HG03196 (cell line): ENCODE data around the gene EIF3CL.
"Not testable (repeated sequence)": the region's sequence is repeated elsewhere in the genome, so short reads cannot be mapped to it uniquely, and the experiment has no call there.

Experiments used
- ATAC-seq: cut with Tn5 transposase; IDR thresholded peaks from one replicate; pipeline ENCODE4 v1.9.1; 2021; ENCODE audit not compliant: unreplicated experiment

The EIF3CL gene, protein sequence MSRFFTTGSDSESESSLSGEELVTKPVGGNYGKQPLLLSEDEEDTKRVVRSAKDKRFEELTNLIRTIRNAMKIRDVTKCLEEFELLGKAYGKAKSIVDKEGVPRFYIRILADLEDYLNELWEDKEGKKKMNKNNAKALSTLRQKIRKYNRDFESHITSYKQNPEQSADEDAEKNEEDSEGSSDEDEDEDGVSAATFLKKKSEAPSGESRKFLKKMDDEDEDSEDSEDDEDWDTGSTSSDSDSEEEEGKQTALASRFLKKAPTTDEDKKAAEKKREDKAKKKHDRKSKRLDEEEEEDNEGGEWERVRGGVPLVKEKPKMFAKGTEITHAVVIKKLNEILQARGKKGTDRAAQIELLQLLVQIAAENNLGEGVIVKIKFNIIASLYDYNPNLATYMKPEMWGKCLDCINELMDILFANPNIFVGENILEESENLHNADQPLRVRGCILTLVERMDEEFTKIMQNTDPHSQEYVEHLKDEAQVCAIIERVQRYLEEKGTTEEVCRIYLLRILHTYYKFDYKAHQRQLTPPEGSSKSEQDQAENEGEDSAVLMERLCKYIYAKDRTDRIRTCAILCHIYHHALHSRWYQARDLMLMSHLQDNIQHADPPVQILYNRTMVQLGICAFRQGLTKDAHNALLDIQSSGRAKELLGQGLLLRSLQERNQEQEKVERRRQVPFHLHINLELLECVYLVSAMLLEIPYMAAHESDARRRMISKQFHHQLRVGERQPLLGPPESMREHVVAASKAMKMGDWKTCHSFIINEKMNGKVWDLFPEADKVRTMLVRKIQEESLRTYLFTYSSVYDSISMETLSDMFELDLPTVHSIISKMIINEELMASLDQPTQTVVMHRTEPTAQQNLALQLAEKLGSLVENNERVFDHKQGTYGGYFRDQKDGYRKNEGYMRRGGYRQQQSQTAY

DNA sequence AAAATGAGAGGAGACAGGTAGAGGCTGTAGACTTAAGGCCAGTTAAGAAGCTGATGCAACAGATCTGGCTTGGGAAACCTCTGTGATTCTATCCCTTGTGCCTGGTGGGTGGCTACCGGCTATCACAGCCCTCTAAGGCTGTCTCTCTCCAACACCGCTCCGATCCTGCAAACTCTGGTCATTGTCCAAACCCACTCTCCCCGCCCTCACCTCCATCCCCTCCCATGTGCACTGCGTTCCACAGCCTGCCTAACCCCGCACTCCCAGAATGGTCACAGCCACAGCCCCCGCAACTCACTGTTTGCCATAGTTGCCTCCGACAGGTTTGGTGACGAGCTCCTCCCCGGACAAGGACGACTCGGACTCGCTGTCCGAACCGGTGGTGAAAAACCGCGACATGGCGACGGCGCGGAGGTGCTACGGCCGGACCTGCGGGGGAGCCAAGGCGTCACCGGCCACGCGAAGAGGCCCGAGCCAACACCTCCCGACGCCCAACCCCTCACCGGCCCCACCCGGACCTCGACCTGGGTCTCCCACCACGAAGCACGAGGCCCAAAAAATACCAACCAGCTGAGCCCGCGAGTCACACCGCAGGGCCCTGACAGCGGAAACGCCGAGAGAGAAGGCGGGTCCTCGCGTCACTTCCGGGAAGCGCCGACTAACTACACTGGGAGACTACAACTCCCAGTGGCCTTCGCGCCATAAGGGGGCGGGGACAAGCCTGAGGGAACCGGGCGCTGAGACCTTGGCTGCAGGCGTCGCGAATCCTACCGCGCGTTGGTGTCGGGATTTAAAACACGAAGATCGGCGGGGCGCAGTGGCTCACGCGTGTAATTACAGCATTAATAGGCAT, at the start of gene EIF3CL:
Gene EIF3CL, minus strand, starts transcription at position 622 of the 853 bp plus-strand sequence. Its CDS starts 223 bp downstream, at position 399.
- peak; percentile 96 for ATAC-seq

DNA sequence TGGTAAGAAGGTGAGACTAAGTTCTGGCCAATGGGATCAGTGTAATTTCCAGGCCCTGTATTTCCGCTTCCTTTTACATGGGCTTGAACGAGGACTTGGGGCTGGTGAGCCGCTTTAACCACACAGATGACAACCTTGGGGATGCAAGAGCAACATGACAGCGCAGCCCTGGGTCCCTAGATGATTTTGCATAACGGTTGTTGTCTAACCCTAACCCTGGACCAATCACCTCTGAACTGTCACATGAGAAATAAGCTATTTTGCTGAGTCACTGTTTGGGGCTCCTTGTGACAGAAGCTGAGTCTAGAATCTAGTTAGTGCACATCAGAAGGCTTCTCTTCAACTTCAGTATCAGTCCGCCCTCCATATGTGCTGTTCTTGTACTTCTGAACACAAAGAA, 43.4 kb upstream of the EIF3CL start:
- ATAC-seq, result not testable (repeated sequence)

DNA sequence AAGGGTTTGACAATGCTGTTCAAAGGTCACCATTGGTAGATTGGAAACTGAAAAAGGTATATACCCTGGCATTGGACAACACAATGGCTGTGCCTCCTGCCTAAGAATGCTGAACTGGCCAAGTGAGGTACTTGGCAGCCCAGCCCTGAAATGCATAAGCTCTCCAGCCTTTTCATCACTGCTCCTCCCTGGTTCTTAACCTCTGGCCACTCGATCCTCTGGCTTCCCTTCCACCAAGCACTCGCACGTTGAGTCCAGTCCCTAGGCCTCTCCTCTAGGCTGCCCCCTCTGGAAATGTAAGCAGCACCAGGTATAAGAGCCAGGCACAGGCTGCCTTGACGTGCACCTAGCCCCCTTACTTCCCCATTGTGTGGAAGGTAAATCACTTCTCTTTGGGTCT, 42.7 kb upstream of the EIF3CL start:
- ATAC-seq, result not testable (repeated sequence)

DNA sequence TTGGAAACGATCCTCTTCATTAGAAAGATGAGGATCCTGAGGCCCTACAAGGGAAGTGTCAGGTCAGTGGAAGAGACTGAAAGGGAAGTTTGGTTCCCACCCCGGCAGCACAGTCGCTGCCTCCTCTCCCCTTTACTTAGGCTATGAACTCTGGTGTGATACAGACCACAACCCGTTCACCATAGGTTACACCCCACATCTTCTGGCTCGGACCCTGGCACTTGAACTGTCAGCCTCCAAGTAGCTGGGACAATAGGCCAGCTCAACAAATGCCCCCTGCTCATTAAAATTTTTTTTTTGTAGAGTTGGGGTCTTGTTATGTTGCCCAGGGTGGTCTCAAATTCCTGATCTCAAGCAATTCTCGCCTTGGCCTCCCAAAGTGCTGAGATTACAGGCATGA, 40.3 kb upstream of the EIF3CL start:
- not testable (repeated sequence) for ATAC-seq

DNA sequence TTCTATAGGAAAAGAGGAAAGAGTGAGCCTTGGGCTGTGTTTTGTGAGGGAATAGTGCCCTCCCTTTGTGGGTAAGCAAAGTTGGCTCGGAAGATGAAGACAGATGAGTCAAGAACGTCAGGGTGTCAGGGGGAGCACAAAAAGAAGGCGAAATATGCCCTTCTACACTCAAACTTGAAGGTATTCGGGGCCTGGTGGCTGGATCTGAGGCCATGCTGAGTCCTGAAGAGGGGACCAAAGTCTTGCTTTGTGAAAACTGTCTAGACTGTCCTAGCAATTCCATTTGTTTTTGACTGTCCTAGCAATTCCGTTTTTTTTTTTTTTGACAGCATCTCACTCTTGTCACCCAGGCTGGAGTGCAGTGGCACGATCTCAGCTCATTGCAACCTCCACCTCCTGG, 35.3 kb upstream of the EIF3CL start:
- not testable (repeated sequence) for ATAC-seq

DNA sequence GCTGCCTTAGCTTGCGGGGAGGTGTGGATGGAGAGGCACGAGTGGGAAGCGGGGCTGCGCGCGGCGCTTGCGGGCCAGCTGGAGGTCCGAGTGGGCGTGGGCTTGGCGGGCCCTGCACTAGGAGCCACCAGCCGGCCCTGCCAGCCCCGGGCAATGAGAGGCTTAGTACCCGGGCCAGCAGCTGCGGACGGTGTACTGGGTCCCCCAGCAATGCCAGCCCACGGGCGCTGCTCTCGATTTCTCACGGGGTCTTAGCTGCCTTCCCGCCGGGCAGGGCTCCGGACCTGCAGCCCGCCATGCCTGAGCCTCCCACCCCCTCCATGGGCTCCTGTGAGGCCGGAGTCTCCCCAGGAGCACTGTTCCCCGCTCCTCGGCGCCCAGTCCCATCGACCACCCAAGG, 31.7 kb upstream of the EIF3CL start:
- ATAC-seq, result not testable (repeated sequence)

DNA sequence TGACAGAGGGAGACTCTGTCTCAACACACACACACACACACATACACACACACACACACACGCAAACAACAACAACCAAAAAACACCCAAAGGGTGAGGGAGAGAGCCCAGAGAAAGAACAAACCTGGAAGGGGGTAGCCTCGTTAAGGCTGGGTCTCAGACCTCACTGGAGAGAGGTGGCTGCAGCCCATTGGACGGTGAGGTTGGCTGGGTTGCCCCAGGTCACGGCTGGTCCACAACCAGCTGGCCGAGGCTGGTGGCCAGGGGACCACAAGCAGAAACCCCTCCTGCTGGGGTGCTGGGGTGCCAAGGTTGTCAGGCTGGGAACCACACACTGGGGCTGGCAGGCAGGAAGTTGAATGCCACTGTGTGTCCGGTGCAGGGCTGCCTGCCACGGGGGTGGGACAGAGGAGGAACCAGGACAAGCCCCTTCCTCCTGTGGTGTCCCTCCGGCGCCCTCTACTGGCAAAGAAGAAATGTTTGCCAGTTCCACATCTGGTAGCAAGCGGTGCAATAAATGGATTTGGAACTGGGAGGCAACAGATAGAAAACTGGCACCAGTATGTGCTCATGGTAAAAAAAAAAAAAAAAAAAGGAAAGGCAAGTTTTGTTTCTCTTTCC, 22.5 kb upstream of the EIF3CL start:
- peak; percentile 78 for ATAC-seq

DNA sequence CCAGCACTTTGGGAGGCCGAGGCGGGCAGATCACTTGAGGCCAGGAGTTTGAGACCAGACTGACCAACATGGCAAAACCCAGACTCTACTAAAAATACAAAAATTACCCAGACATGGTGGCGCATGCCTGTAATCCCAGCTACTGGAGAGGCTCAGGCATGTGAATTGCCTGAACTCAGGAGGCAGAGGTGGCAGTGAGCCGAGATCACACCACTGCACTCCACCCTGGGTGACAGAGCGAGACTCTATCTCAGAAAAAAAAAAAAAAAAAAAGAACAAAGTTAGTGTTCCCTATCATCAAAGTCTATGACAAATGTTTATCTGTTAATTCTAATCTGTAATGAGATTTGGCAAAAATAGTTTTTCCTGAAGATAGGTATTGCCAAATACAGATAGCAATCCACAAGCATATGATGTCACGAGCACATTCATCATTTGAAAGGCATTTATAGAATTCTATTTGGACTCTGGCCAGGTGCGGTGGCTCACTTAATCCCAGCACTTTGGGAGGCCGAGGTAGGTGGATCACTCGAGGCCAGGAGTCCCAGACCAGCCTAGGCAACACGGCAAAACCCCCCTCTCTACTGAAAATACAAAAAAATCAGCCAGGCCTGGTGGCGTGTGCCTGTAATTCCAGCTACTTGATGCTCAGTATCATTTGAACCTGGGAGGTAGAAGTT, 17.6 kb upstream of the EIF3CL start:
- not testable (repeated sequence) for ATAC-seq

DNA sequence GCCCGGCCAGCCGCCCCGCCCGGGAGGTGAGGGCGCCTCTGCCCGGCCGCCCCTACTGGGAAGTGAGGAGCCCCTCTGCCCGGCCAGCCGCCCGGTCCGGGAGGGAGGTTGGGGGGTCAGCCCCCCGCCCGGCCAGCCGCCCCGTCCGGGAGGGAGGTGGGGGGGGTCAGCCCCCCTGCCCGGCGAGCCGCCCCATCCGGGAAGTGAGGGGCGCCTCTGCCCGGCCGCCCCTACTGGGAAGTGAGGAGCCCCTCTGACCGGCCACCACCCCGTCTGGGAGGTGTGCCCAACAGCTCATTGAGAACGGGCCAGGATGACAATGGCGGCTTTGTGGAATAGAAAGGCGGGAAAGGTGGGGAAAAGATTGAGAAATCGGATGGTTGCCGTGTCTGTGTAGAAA, 13.4 kb upstream of the EIF3CL start:
- ATAC-seq, result not testable (repeated sequence)

DNA sequence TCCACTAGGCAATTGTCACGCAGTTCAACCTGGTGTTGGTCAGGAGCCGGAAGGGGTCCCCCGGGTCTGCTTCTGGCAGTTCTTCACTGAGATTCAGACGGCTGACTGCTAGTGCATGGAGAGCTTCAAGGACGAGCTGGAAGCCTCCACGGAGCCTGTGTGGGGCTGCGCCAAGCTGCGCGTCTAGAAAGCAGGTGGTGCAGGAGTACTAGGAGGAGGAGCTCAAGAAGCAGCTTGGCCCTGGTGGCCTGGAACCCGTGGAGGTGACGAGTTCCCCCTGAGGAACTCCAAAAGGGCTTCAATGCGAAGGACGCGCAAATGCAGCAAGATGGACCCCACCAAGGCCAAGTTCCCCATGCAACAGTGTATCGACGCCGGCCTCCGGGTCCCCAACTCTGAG, 10.9 kb upstream of the EIF3CL start:
- ATAC-seq, result not testable (repeated sequence)

DNA sequence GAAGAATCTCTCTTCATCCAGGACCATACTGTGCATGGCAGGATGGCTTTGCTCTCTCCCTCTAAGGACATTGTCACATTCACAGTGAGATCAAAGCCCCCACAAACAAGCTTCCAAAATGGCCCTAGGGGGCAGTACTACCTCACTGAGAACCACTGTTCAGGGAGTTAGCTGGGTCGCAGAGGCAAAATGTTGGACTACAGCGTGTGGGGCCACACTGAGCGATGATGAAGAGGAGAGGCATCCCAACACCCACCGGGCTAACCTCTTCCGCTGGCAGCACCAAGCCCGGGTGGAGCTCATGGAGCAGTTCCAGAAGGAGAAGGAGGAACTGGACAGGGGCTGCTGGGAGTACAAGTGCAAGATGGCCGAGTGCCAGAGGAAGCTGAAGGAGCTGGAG, 9.9 kb upstream of the EIF3CL start:
- not testable (repeated sequence) for ATAC-seq

DNA sequence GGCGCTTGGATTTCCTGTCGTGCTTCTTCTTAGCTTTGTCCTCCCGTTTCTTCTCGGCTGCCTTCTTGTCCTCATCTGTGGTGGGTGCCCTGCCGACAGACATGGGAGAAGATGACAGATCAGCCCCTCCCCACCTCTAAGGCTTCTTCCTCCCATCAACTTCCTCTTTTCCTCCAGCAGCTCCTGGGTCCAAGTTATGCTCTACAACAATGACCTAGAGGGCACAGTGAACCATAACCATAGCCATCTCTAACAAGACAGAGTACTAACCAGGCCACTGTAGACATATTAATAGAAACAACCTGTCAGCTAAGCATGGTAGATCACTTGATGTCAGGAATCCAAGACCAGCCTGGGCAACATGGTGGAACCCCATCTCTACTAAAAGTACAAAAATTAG, 11.6 kb downstream of the EIF3CL start:
- not testable (repeated sequence) for ATAC-seq

DNA sequence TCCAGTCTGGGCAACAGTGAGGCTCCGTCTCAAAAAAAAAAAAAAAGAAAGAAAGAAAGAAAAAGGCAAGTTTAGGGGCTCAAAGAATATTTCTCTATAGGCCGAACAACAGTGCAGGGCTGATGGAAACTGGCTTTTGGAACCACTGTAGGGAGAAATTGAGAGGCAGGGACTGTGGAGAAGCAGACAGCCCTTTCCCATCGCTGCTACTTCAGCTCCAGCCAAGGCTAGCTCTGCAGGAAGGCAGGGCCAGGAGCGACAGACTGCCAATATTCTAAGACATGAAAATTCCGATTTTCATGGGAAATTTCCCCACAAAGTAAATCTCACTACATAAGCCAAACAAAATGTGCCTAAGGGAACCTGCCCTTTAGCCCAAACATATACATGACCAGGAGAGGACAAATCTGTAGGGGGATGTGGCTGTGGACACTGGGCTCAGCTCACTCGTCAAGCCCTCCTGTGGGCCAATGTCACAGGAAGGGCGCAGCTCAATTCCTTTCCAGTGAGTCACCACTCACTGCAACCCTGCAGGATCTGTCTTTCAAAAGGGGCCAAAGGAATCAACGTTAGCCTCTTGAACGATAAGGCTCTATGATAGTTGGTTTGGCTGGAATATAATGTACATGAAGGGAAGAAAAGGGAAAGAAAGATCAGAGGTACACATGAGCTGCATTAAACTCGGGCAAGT, 21.3 kb downstream of the EIF3CL start:
- not testable (repeated sequence) for ATAC-seq

DNA sequence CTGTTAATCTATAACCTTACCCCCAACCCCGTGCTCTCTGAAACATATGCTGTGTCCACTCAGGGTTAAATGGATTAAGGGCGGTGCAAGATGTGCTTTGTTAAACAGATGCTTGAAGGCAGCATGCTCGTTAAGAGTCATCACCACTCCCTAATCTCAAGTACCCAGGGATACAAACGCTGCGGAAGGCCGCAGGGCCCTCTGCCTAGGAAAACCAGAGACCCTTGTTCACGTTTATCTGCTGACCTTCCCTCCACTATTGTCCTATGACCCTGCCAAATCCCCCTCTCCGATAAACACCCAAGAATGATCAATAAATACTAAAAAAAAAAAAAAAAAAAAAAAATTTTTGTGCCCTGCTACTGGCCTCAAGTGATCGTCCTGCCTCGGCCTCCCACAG, 25.8 kb downstream of the EIF3CL start:
- ATAC-seq, result not testable (repeated sequence)

DNA sequence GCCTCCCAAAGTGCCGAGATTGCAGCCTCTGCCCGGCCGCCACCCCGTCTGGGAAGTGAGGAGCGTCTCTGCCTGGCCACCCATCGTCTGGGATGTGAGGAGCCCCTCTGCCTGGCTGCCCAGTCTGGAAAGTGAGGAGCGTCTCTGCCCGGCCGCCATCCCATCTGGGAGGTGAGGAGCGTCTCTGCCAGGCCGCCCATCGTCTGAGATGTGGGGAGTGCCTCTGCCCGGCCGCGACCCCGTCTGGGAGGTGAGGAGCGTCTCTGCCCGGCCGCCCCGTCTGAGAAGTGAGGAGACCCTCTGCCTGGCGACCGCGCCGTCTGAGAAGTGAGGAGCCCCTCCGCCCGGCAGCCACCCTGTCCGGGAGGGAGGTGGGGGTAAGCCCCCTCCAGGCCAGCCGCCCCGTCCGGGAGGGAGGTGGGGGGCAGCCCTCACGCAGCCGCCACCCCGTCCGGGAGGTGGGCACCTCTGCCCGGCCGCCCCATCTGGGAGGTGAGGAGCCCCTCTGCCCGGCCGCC, 26.5 kb downstream of the EIF3CL start:
- not testable (repeated sequence) for ATAC-seq

DNA sequence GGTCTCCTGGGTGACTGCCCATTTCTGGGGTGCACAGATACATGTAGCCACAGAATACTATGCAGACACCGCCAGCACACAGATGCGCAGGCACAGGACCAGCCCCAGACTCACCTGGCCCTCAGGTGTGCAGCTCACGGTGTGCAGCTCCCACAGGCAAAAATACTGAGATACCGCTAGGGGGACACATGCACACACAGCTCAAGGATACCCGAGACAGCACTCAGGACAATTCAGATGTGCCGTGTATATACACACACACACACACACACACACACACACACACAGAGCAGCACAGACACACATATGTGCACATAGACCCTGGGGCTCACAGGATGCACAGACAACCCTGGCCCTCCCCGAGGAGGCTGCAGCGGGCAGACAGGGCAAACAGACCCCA, 28.5 kb downstream of the EIF3CL start:
- ATAC-seq, result not testable (repeated sequence)

DNA sequence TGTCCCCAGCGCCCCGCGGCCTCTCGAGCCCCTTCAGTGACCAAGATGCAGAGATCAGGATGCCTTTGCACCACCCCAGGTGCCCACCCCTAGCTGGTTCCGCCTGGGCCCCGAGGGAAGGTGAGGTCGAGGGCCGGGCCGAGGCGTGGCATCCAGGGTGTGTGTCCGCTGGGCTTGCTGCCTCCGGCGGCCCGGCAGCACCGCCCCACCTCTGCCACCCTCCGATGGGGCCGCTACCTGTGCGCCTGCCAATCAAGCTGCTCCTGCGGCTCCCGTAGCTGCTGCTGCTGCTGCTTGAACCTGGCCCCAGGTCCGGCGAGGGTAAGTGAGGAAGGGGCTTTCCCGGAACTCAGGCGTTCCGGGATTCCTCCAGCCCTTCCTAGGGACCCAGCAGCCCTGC, 29.4 kb downstream of the EIF3CL start:
- not testable (repeated sequence) for ATAC-seq

DNA sequence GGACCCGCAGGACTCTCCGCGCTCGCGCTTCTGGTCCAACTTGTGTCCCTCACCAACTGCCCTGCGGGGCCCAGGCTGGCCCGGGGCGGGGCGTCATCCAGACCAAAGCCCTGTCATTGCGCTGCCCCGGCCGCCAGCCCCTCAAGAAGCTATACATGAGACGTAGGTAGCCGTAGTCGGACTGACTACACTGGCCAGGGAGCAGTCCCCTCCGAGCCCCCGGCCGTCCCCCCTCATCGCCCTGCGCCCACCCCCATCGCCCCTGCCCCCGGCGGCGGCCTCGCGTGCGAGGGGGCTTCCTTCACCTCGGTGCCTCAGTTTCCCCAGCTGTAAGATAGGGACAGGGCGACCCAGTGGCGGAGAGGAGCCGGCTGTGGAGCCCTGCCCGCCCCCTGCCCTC, 35.7 kb downstream of the EIF3CL start:
- ATAC-seq, result not testable (repeated sequence)
